Muscle layer of colon (tissue), 2 donors: ENCODE results near the gene BCL11B.
A peak's percentile ranks its signal among the peaks of the same experiment; 100 is the strongest.

Experiments used
- H3K27ac ChIP-seq: one replicate; pipeline ENCODE4 v1.7.0; 2013; ENCODE audit warnings: low read depth, mild to moderate bottlenecking, low read length, moderate library complexity
- H3K27me3 ChIP-seq, 2 donors: one replicate each; pipeline ENCODE4 v1.7.0; 2013; ENCODE audit warnings: low read length in 2 of 2, mild to moderate bottlenecking in 2 of 2; ENCODE audit not compliant: insufficient read depth in 2 of 2, control insufficient read depth in 1 of 2
- H3K36me3 ChIP-seq: one replicate; pipeline ENCODE4 v1.7.0; 2013; ENCODE audit warnings: mild to moderate bottlenecking, low read length; ENCODE audit not compliant: insufficient read depth
- H3K4me1 ChIP-seq: one replicate; pipeline ENCODE4 v1.7.0; 2013; ENCODE audit warnings: mild to moderate bottlenecking, low read length; ENCODE audit not compliant: insufficient read depth
- H3K4me3 ChIP-seq, 2 donors: one replicate each; pipeline ENCODE4 v1.7.0; 2013; ENCODE audit warnings: low read length in 2 of 2, low read depth in 1 of 2, mild to moderate bottlenecking in 1 of 2, moderate library complexity in 1 of 2
- H3K9ac ChIP-seq: one replicate; pipeline ENCODE4 v1.7.0; 2013; ENCODE audit warnings: low read length
- H3K9me3 ChIP-seq: one replicate; pipeline ENCODE4 v1.7.0; 2013; ENCODE audit warnings: mild to moderate bottlenecking, low read length
- donor health status: abdominal sarcoma.
- donor health status: Adenocarcinoma of cecum.

The BCL11B gene

DNA sequence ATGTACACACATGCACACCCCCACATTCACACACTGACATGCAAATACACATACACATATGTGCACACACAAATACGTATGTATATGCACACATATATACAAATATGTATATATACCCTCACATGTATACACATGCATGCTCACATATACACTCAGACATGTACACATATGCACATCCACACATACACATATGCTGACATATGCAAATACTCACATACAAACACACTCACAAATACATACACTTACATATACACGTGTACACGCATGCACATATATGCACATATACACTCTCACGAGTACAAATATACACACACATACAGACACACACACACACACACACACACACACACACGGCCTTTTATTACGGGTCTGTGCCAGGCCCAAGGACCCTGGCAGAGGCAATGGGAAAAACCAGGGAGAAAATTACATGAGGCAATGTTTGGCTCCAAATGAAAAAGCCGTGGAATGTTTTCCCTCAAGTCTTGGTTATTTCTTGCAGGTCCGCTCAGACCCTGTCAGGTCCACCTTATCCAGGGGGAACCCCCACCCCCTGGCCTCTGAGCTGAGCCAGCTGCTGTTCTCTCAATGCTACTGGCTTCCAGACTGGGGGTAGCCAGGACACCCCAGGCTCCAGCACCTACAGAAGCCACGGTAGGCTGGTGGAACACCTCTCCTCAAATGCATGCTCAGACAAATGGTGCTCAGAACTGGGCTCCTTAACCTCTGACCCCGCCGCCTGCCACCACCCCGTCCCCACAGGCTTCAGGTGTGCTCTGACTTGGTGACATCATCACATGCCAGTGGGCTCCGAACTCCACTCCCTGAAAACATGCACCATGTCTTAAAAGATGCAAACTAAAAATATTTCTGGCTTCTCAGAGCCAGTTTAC lies 54.7 kb downstream of the BCL11B start:
- no peaks in the 10 kb centered on the region for H3K27me3 ChIP-seq
- peaks cover 8% of the 10 kb centered on the region for H3K4me1 ChIP-seq
- H3K27ac ChIP-seq, result no peak overlapping the region
- no peak overlapping the region for H3K4me3 ChIP-seq
- H3K9me3 ChIP-seq, result no peaks in the 10 kb centered on the region
- H3K9ac ChIP-seq, result no peak overlapping the region
- H3K36me3 ChIP-seq, result no peaks in the 10 kb centered on the region

DNA sequence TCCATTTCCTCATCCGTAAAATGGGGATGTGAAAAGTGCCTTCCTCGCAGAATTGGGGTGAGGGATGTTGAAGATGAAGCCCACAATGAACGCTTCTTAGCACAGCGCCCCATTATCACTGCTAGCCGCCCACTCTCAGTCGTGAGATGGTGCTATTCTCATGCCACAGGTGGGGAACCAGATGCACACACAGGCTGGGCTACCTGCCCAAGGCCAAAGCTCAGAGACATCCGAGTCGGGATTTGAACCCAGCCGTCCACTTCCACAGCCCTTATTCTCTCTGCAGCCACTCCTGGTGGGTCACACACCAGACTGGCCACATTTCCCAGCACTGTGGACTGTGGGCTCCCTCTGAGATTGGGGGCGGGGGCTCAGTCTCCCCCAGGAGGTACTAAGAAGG lies 55.8 kb downstream of the BCL11B start:
- Histone ChIP-seq H3K27ac (no peak overlapping the region), H3K9me3 (no peaks in the 10 kb centered on the region), H3K36me3 (no peaks in the 10 kb centered on the region), H3K27me3 (no peaks in the 10 kb centered on the region), H3K9ac (no peak overlapping the region), H3K4me1 (peaks cover 8% of the 10 kb centered on the region), H3K4me3 (no peak overlapping the region)

GRCh38 chr14:99215277-99215676 lies 56.7 kb downstream of the BCL11B start:
- H3K27ac ChIP-seq, result no peak overlapping the region
- no peak overlapping the region for H3K9ac ChIP-seq
- peak overlapping the region in 1 of 2 donors; percentile 4 for H3K4me3 ChIP-seq
- H3K36me3 ChIP-seq, result no peaks in the 10 kb centered on the region
- H3K4me1 ChIP-seq, result peaks cover 8% of the 10 kb centered on the region
- H3K27me3 ChIP-seq, result no peaks in the 10 kb centered on the region
- no peaks in the 10 kb centered on the region for H3K9me3 ChIP-seq

DNA sequence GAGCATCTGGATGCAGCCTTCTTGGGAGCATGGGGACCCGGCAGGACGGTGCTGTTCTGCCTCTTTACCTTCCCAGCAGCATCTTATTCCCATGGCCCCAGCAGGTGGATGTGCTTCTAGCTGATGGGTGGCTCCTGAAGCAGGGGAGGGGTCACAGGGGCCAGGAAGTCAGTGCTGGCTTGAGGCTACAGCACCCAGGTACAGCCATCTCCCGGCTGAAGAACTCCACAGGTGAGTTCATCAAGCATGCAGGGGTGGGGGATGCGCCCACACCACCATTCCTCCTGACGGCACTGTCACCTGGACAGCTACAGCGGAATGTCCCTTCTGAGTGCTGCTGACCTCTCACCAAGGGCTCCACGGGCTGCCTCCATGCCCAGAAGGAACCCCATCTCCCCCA lies 57.3 kb downstream of the BCL11B start:
- Histone ChIP-seq H3K27ac (no peak overlapping the region), H3K4me1 (peaks cover 8% of the 10 kb centered on the region), H3K36me3 (no peaks in the 10 kb centered on the region), H3K4me3 (no peak overlapping the region), H3K27me3 (no peaks in the 10 kb centered on the region), H3K9me3 (no peaks in the 10 kb centered on the region), H3K9ac (no peak overlapping the region)

DNA sequence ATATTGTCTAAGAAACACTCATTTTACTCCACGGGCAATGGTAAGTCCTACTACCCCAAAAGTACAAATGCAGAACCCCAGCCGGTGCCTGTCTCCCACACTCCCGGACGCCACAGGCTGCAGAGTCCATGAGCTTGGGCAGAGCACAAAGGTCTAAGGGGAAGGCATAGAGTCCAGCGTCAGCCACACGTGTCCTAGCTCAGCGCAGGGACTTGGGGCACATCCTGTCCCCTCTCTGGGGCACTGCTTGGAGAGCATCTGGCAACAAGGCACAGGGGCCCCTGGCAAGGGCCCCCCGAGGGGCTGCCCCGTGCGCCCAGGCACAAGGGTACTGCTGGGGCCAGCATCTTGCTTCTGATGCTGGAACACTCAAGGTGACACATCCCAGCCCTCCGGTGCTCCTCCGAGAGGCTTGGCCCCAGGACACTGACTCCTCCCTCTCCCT lies 58.4 kb downstream of the BCL11B start:
- no peaks in the 10 kb centered on the region for H3K9me3 ChIP-seq
- no peaks in the 10 kb centered on the region for H3K27me3 ChIP-seq
- no peaks in the 10 kb centered on the region for H3K36me3 ChIP-seq
- H3K9ac ChIP-seq, result no peak overlapping the region
- no peak overlapping the region for H3K4me3 ChIP-seq
- peaks cover 8% of the 10 kb centered on the region for H3K4me1 ChIP-seq
- no peak overlapping the region for H3K27ac ChIP-seq

GRCh38 chr14:99213101-99213500 lies 58.9 kb downstream of the BCL11B start:
- Histone ChIP-seq H3K27me3 (no peaks in the 10 kb centered on the region), H3K4me3 (no peak overlapping the region), H3K27ac (no peak overlapping the region), H3K9me3 (no peaks in the 10 kb centered on the region), H3K36me3 (no peaks in the 10 kb centered on the region), H3K4me1 (peaks cover 8% of the 10 kb centered on the region), H3K9ac (no peak overlapping the region)

GRCh38 chr14:99212646-99213045 lies 59.4 kb downstream of the BCL11B start:
- H3K4me3 ChIP-seq, result no peak overlapping the region
- no peak overlapping the region for H3K27ac ChIP-seq
- peaks cover 8% of the 10 kb centered on the region for H3K4me1 ChIP-seq
- no peak overlapping the region for H3K9ac ChIP-seq
- no peaks in the 10 kb centered on the region for H3K36me3 ChIP-seq
- no peaks in the 10 kb centered on the region for H3K27me3 ChIP-seq
- H3K9me3 ChIP-seq, result no peaks in the 10 kb centered on the region

- no peaks in the 10 kb centered on the region for H3K36me3 ChIP-seq
- H3K27ac ChIP-seq, result no peak overlapping the region
- no peak overlapping the region for H3K4me3 ChIP-seq
- H3K4me1 ChIP-seq, result peaks cover 8% of the 10 kb centered on the region
- no peak overlapping the region for H3K9ac ChIP-seq
- no peaks in the 10 kb centered on the region for H3K9me3 ChIP-seq
- H3K27me3 ChIP-seq, result no peaks in the 10 kb centered on the region
Observed at GRCh38 chr14:99212199-99212598, 59.8 kb downstream of the BCL11B start.

GRCh38 chr14:99211410-99211809 lies 60.6 kb downstream of the BCL11B start:
- Histone ChIP-seq H3K36me3 (no peaks in the 10 kb centered on the region), H3K9me3 (no peaks in the 10 kb centered on the region), H3K4me3 (no peak overlapping the region), H3K27ac (no peak overlapping the region), H3K9ac (no peak overlapping the region), H3K27me3 (no peaks in the 10 kb centered on the region), H3K4me1 (peaks cover 8% of the 10 kb centered on the region)

- no peaks in the 10 kb centered on the region for H3K4me1 ChIP-seq
- no peak overlapping the region for H3K4me3 ChIP-seq
- H3K27ac ChIP-seq, result no peak overlapping the region
- H3K36me3 ChIP-seq, result no peaks in the 10 kb centered on the region
- H3K27me3 ChIP-seq, result no peaks in the 10 kb centered on the region
- no peak overlapping the region for H3K9ac ChIP-seq
- no peaks in the 10 kb centered on the region for H3K9me3 ChIP-seq
Observed at GRCh38 chr14:99210333-99210732, 61.7 kb downstream of the BCL11B start.

DNA sequence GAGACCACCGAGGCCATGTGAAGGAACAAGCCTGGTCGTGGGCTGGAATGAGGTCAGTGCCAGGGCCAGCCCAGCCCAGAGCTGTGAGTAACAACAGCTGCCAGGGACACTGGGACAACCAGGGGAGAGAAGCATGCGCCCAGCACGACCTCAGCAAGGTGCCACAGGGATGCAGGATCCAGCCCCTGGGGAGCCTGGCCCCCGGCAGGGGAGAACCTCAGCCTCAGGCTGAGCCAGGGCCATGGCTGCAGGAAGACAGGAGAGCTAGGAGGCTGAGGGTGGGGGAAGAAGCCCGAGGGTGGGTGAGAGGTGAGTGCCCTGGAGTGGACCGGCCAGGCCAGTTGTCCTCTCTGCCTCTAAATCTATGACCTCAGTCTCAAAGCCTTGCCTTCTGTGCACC lies 62.6 kb downstream of the BCL11B start:
- Histone ChIP-seq H3K9ac (no peak overlapping the region), H3K4me1 (no peaks in the 10 kb centered on the region), H3K36me3 (no peaks in the 10 kb centered on the region), H3K27me3 (no peaks in the 10 kb centered on the region), H3K9me3 (no peaks in the 10 kb centered on the region), H3K4me3 (no peak overlapping the region), H3K27ac (no peak overlapping the region)

- Histone ChIP-seq H3K27me3 (no peaks in the 10 kb centered on the region), H3K27ac (no peak overlapping the region), H3K36me3 (no peaks in the 10 kb centered on the region), H3K9ac (no peak overlapping the region), H3K4me3 (no peak overlapping the region), H3K9me3 (no peaks in the 10 kb centered on the region), H3K4me1 (no peaks in the 10 kb centered on the region)
Observed at GRCh38 chr14:99208318-99208717, 63.7 kb downstream of the BCL11B start.
